CD4-positive, alpha-beta T cell treated with Interleukin-1 beta for 1 hour (primary cell): Measurements from ENCODE around the gene FGD1.
A peak's percentile ranks its signal among the peaks of the same experiment; 100 is the strongest.

Experiments
- DNase-seq, 2 donors: peaks; one replicate each; pipeline ENCODE4 v3.0.0-alpha.2; 2020 to 2022

Gene FGD1

GRCh38 chrX:54470054-54470760, 25.8 kb downstream of the FGD1 start:
- no peak for DNase-seq

- DNase-seq = no peak
Measured at GRCh38 chrX:54452920-54453319, 43.1 kb downstream of the FGD1 start.

GRCh38 chrX:54449929-54450328, 46.1 kb downstream of the FGD1 start:
- no peak for DNase-seq

GRCh38 chrX:54447461-54447860, 48.6 kb downstream of the FGD1 start:
- DNase-seq = no peak

- DNase-seq = no peak
Measured at GRCh38 chrX:54446084-54446483, 50.0 kb downstream of the FGD1 start.

GRCh38 chrX:54444752-54445151, 51.3 kb downstream of the FGD1 start:
- no peak for DNase-seq

- DNase-seq = no peak
Measured at GRCh38 chrX:54442790-54443189, 53.2 kb downstream of the FGD1 start.

GRCh38 chrX:54439960-54440871, 55.8 kb downstream of the FGD1 start, which contains the start of gene TSR2:
Gene TSR2 (plus strand): TSS chrX:54440404. CDS start chrX:54440422, 18 bp downstream.
- DNase-seq = peak; percentile 78 to 83

GRCh38 chrX:54435121-54435520, 60.9 kb downstream of the FGD1 start:
- DNase-seq = no peak

- DNase-seq = no peak
Measured at GRCh38 chrX:54430519-54430918, 65.5 kb downstream of the FGD1 start.

- DNase-seq = no peak
Measured at GRCh38 chrX:54427837-54428424, 68.1 kb downstream of the FGD1 start.

- DNase-seq = peak in 1 of 2 donors; percentile 10
Measured at GRCh38 chrX:54423161-54423888, 72.7 kb downstream of the FGD1 start.

- no peak for DNase-seq
Measured at GRCh38 chrX:54422168-54422567, 73.9 kb downstream of the FGD1 start.

GRCh38 chrX:54419559-54420302, 76.3 kb downstream of the FGD1 start:
- DNase-seq = no peak

- no peak for DNase-seq
Measured at GRCh38 chrX:54416965-54417364, 79.1 kb downstream of the FGD1 start.

GRCh38 chrX:54415534-54416350, 80.3 kb downstream of the FGD1 start:
- DNase-seq = no peak

- no peak for DNase-seq
Measured at GRCh38 chrX:54413753-54414152, 82.3 kb downstream of the FGD1 start.

- no peak for DNase-seq
Measured at GRCh38 chrX:54411732-54412131, 84.3 kb downstream of the FGD1 start.

- DNase-seq = no peak
Measured at GRCh38 chrX:54407266-54407665, 88.8 kb downstream of the FGD1 start.

GRCh38 chrX:54397113-54397512, 98.9 kb downstream of the FGD1 start:
- no peak for DNase-seq
